Measurements from ENCODE around the gene REEP3. TPM values are rescaled to one million over a fixed set of nuclear protein-coding genes. Genes with fewer than 3 reads are reported as not detected.
"Not testable (repeated sequence)": the region's sequence is repeated elsewhere in the genome, so short reads cannot be mapped to it uniquely, and the experiment has no call there.

The REEP3 gene
- total RNA-seq, 2 experiments from 2014 or later = 22.8 to 26.9 TPM

- no peak overlapping the region for H3K4me3 Mint-ChIP-seq
- H3K4me1 Mint-ChIP-seq = no peaks in the 10 kb centered on the region
- H3K27ac Mint-ChIP-seq = no peak overlapping the region
- CTCF ChIA-PET = no interaction called here
- POLR2A ChIA-PET = no interaction called here
- H3K27me3 Mint-ChIP-seq = no peaks in the 10 kb centered on the region
- DNase-seq = no peak
- H3K9me3 Mint-ChIP-seq = no peaks in the 10 kb centered on the region
- no peaks in the 10 kb centered on the region for H3K36me3 Mint-ChIP-seq (ENCODE audit: low read depth)
Measured at GRCh38 chr10:63657761-63658160, 136.6 kb downstream of the REEP3 start.

DNA sequence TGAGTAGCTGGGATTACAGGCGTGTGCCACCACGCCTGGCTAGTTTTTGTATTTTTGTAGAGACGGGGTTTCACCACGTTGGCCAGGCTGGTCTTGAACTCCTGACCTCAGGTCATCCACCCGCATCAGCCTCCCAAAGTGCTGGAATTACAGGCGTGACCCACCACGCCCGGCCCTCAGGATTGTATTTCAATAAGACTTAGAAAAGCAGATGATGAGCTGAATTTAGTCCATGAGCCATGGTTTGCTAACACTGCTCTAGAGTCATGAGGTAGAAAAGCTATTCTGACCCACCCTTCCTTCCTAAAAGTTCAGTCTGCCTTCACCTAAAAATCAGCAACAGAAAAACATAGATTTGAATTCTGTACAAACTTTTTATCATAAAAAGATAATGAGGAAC is 139.7 kb downstream of the REEP3 start:
- CTCF ChIA-PET = interaction anchor here (0.6 kb wide), 1 partner anchor 14 kb away, joined by 3 read pairs; no protein-coding TSS in a partner anchor
- POLR2A ChIA-PET; DNase-seq; H3K36me3 Mint-ChIP-seq (ENCODE audit: low read depth); H3K9me3 Mint-ChIP-seq; H3K4me1 Mint-ChIP-seq; H3K27me3 Mint-ChIP-seq; H3K4me3 Mint-ChIP-seq; H3K27ac Mint-ChIP-seq: not testable (repeated sequence)

GRCh38 chr10:63661347-63661746 is 140.1 kb downstream of the REEP3 start:
- no peak for DNase-seq
- no peaks in the 10 kb centered on the region for H3K36me3 Mint-ChIP-seq (ENCODE audit: low read depth)
- ChIA-PET POLR2A (no interaction called here), CTCF (no interaction called here)
- no peaks in the 10 kb centered on the region for H3K4me1 Mint-ChIP-seq
- no peak overlapping the region for H3K27ac Mint-ChIP-seq
- H3K4me3 Mint-ChIP-seq = no peak overlapping the region
- no peaks in the 10 kb centered on the region for H3K9me3 Mint-ChIP-seq
- no peaks in the 10 kb centered on the region for H3K27me3 Mint-ChIP-seq

GRCh38 chr10:63664341-63664885 is 143.2 kb downstream of the REEP3 start:
- no peaks in the 10 kb centered on the region for H3K4me1 Mint-ChIP-seq
- CTCF ChIA-PET = no interaction called here
- no peak for DNase-seq

GRCh38 chr10:63665006-63665580 is 143.9 kb downstream of the REEP3 start:
- CTCF ChIA-PET, H3K27ac Mint-ChIP-seq: not testable (repeated sequence)

More at GRCh38 chr10:63664341-63664885, 143.2 kb downstream of the REEP3 start:
- Mint-ChIP-seq H3K9me3 (no peaks in the 10 kb centered on the region), H3K27me3 (no peaks in the 10 kb centered on the region), H3K27ac (no peak overlapping the region), H3K4me3 (no peak overlapping the region), H3K36me3 (ENCODE audit: low read depth) (no peaks in the 10 kb centered on the region)
- POLR2A ChIA-PET = no interaction called here

GRCh38 chr10:63665670-63666134 is 144.5 kb downstream of the REEP3 start:
- peaks cover 5% of the 10 kb centered on the region for H3K4me1 Mint-ChIP-seq
- H3K9me3 Mint-ChIP-seq = no peaks in the 10 kb centered on the region
- ChIA-PET CTCF (no interaction called here), POLR2A (no interaction called here)
- no peaks in the 10 kb centered on the region for H3K27me3 Mint-ChIP-seq
- H3K4me3 Mint-ChIP-seq = no peak overlapping the region
- DNase-seq = no peak
- no peaks in the 10 kb centered on the region for H3K36me3 Mint-ChIP-seq (ENCODE audit: low read depth)
- no peak overlapping the region for H3K27ac Mint-ChIP-seq

More at GRCh38 chr10:63665006-63665580, 143.9 kb downstream of the REEP3 start:
- H3K4me1 Mint-ChIP-seq; H3K9me3 Mint-ChIP-seq; H3K4me3 Mint-ChIP-seq; H3K27me3 Mint-ChIP-seq; H3K36me3 Mint-ChIP-seq (ENCODE audit: low read depth); POLR2A ChIA-PET; DNase-seq: not testable (repeated sequence)

DNA sequence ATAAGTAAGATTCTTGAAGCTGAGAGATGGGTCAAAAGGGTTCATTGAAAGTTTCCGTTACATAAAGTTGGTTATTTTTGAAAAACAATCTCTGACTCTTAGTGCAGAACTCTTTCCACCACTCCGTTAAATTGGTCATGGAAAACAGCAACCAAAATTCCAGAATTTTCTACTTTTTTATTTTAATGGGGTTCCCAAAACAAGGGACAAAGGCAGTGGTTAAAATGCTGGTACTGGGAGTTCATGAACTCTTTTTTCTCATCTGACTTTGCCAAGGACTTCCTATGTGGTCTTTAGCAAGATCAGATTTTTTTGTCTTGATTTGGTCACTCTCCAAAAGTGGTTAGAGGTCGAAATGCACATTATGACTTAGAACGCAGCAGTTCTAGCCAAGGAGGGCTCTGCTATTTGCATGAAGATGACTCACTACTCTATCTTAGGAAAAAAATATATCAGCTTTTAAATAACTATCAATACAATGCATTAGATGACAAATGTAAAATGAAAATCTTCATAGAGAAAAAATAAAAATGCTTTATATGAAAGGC is 145.7 kb downstream of the REEP3 start:
- H3K36me3 Mint-ChIP-seq (ENCODE audit: low read depth) = no peaks in the 10 kb centered on the region
- no peaks in the 10 kb centered on the region for H3K27me3 Mint-ChIP-seq
- DNase-seq = no peak
- peaks cover 9% of the 10 kb centered on the region for H3K4me1 Mint-ChIP-seq
- H3K4me3 Mint-ChIP-seq = no peak overlapping the region
- CTCF ChIA-PET = no interaction called here
- POLR2A ChIA-PET = no interaction called here
- no peak overlapping the region for H3K27ac Mint-ChIP-seq
- H3K9me3 Mint-ChIP-seq = no peaks in the 10 kb centered on the region

DNA sequence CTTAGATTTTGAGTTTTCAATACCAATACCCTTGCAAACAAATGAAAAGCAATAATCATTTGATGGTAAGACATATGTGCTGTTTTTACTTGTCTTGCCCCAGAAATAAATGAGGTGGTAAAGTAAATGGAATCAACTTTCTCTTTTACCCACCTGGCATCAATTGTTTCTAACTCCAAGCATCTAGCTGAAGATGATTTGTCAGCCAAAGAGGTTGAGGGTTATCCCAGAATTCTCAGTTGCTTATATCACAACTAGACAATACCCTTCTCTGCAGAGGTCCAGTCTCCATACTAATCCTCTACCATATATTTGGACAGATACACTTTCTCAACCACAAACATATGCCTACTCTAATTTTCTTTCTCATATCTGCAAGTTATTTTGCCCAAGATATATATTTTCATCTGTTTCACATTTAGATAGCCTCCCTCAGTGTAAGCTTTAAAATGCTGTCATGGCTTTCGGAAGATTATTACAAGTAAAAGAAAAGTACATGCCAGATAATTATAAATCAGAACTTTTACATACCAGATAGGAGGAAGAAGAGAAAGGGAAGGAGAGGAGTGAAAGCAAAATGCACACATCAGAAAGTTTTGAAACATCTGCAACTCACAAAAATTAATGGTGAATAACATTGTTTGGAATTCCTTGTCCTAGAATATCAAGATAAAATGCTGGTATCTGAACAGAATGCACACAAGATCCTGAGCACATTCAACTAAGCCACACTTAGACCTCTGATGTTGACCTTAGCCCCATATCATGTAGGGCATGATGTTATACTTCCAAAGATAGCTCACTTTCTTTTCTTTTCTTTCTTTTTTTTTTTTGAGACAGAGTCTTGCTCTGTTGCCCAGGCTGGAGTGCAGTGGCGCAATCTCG is 146.6 kb downstream of the REEP3 start:
- no peak overlapping the region for H3K27ac Mint-ChIP-seq
- H3K4me1 Mint-ChIP-seq = peaks cover 9% of the 10 kb centered on the region
- CTCF ChIA-PET = no interaction called here
- POLR2A ChIA-PET = interaction anchor here (1.0 kb wide), 1 partner anchor 15 kb away, joined by 3 read pairs; no protein-coding TSS in a partner anchor
- H3K4me3 Mint-ChIP-seq = no peak overlapping the region
- H3K9me3 Mint-ChIP-seq = no peaks in the 10 kb centered on the region
- no peaks in the 10 kb centered on the region for H3K27me3 Mint-ChIP-seq
- H3K36me3 Mint-ChIP-seq (ENCODE audit: low read depth) = no peaks in the 10 kb centered on the region
- no peak for DNase-seq

DNA sequence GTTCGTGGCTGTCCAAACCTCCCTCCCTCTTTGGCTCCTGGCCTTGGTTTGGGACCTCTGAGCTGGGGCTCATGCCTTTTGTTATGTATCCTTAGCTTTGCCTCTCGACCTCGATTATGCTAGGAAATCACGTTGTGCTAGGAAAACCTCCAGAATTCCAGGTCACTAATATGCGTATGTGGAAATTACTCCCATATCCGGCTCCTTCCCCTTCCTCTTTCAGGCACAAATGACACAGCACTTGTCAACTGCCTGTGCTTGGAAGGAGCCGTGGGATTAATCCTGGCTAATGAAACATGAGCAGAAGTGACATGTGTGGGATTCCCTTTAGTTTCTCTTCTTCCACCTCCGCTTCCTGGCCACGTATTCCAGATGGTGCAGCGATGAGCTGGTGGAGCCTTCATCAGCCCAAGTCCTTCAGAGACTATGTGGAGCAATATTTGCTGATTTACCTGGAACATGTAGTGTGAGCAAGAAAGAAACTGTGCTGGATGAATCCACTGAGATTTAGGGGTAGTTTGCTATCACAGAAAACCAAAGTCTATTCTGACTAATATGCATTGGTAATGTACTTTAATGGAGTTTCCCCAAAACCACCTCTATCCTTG is 149.2 kb downstream of the REEP3 start:
- CTCF ChIA-PET = no interaction called here

GRCh38 chr10:63671317-63671937 is 150.2 kb downstream of the REEP3 start:
- POLR2A ChIA-PET = interaction anchor here (1.2 kb wide), 1 partner anchor 150 kb away, joined by 3 read pairs; the partner anchor contains the start of gene REEP3
- no peak for DNase-seq
- H3K9me3 Mint-ChIP-seq = no peaks in the 10 kb centered on the region
- CTCF ChIA-PET = interaction anchor here (0.6 kb wide), 1 partner anchor 19 kb away, joined by 5 read pairs; no protein-coding TSS in a partner anchor
- H3K27ac Mint-ChIP-seq = no peak overlapping the region
- H3K4me3 Mint-ChIP-seq = no peak overlapping the region
- H3K4me1 Mint-ChIP-seq = peaks cover 9% of the 10 kb centered on the region
- no peaks in the 10 kb centered on the region for H3K36me3 Mint-ChIP-seq (ENCODE audit: low read depth)
- H3K27me3 Mint-ChIP-seq = no peaks in the 10 kb centered on the region

More for the DNA sequence above, 149.2 kb downstream of the REEP3 start:
- Mint-ChIP-seq H3K36me3 (ENCODE audit: low read depth) (no peaks in the 10 kb centered on the region), H3K9me3 (no peaks in the 10 kb centered on the region), H3K4me1 (peaks cover 9% of the 10 kb centered on the region), H3K27ac (no peak overlapping the region), H3K27me3 (no peaks in the 10 kb centered on the region), H3K4me3 (no peak overlapping the region)
- POLR2A ChIA-PET = no interaction called here
- no peak for DNase-seq

GRCh38 chr10:63672491-63672890 is 151.3 kb downstream of the REEP3 start:
- H3K36me3 Mint-ChIP-seq (ENCODE audit: low read depth) = no peaks in the 10 kb centered on the region
- ChIA-PET POLR2A (no interaction called here), CTCF (no interaction called here)
- peaks cover 9% of the 10 kb centered on the region for H3K4me1 Mint-ChIP-seq
- H3K9me3 Mint-ChIP-seq = no peaks in the 10 kb centered on the region
- H3K27me3 Mint-ChIP-seq = no peaks in the 10 kb centered on the region
- no peak for DNase-seq
- no peak overlapping the region for H3K27ac Mint-ChIP-seq
- no peak overlapping the region for H3K4me3 Mint-ChIP-seq

- Mint-ChIP-seq H3K4me3 (no peak overlapping the region), H3K36me3 (ENCODE audit: low read depth) (no peaks in the 10 kb centered on the region), H3K27ac (no peak overlapping the region), H3K9me3 (no peaks in the 10 kb centered on the region), H3K4me1 (peaks cover 9% of the 10 kb centered on the region), H3K27me3 (no peaks in the 10 kb centered on the region)
- POLR2A ChIA-PET = no interaction called here
- CTCF ChIA-PET = interaction anchor here (1.7 kb wide), 1 partner anchor 507 kb away, joined by 4 read pairs; no protein-coding TSS in a partner anchor
- no peak for DNase-seq
Measured at GRCh38 chr10:63673246-63673645, 152.0 kb downstream of the REEP3 start.
